GM18517 (cell line): ENCODE results near the gene TRMT2B.
"Not testable (repeated sequence)": the region's sequence is repeated elsewhere in the genome, so short reads cannot be mapped to it uniquely, and the experiment has no call there.

ENCODE experiments used
- ATAC-seq: cut with Tn5 transposase; IDR thresholded peaks from one replicate; pipeline ENCODE4 v1.9.1; 2021; ENCODE audit warnings: mild to moderate bottlenecking, moderate library complexity; ENCODE audit not compliant: unreplicated experiment

TRMT2B gene, protein sequence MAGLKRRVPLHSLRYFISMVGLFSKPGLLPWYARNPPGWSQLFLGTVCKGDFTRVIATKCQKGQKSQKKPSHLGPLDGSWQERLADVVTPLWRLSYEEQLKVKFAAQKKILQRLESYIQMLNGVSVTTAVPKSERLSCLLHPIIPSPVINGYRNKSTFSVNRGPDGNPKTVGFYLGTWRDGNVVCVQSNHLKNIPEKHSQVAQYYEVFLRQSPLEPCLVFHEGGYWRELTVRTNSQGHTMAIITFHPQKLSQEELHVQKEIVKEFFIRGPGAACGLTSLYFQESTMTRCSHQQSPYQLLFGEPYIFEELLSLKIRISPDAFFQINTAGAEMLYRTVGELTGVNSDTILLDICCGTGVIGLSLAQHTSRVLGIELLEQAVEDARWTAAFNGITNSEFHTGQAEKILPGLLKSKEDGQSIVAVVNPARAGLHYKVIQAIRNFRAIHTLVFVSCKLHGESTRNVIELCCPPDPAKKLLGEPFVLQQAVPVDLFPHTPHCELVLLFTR

DNA sequence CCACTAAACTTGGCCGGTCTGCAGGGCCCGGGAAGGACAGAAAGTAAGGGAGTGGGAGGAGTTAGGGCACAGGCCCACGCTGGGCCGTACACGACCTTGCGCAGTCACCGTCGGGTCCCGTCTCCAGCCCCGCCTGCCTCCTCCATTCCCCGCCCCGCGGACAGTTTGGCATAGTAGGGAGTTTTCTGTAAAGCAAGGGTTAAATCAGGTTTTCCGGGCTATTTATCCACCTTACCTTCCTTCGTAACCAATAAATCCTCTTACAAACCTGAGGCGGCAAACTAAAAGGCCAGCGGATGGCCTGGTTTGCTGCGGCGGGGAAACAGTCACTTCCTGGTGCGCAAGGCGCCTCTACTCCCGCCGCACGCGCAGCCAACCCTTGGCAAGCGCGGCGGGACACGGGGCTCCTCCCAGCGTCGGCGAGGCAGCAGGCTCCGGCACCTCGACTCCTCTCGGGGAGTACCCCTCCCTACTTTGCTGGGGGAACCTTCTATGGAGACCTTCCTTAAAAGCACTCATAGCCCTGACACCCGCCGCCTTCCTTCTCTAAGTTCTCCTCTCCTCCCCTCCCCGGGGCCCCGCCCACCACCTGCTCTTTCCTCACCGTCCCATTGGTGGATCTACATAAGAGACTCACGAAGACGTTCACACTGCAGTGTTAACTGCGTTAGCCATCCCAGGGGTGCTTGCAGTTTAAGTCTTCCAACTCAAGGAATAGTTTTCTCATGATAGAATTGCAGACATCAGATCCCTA is at the start of gene TRMT2B:
Gene TRMT2B, minus strand, starts transcription at position 563 of the 754 bp plus-strand sequence. CDS start 9,822 bp downstream, outside the sequence.
- ATAC-seq: peak; percentile 84

DNA sequence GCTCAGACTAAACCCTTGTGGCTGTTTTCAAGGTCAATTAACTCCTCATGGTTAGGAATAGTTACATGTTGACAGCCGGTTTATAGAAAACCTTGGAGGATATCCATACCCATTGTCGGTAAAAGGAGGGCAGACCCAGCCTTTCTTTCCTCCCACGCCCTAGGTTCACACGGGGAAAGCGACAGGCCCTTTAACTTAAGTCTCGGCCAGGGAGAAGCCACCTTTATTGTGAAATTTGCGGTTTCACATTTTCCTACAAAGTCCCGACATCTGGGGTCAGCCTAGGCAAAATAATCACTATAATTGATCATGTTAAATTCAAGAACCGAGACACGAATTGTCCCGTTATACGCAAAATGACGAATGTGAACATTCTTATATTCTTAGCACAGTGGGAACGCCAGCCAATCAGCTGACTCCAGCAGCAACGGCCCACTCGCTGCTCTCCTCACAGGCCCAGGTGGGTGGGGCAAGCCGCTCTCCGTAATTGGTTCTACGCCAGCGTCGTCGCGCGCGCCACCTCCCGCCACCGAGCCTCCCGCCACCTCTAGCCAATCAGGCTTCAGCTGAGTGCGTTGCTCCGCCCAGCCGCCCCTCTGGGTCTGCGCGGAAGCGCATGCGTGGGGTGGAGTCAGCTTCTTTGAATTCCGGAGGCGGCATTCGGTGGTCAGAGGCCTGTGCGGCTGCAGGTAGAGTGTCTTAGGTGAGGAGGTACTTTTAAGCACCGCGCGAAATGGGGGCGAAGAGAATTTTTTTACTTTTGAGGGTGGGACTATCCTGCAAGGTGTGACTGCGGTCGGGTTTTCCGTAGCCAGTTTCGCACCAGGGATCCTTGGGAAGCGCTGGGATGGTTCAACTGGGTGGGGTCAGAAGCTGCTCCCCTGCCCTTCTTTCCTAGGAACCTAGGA is 45.9 kb upstream of the TRMT2B start, which contains the start of gene CENPI:
Gene CENPI, plus strand, starts transcription at position 659 of the 908 bp plus-strand sequence. CDS start 2,867 bp downstream, outside the sequence.
- ATAC-seq: peak; percentile 96

DNA sequence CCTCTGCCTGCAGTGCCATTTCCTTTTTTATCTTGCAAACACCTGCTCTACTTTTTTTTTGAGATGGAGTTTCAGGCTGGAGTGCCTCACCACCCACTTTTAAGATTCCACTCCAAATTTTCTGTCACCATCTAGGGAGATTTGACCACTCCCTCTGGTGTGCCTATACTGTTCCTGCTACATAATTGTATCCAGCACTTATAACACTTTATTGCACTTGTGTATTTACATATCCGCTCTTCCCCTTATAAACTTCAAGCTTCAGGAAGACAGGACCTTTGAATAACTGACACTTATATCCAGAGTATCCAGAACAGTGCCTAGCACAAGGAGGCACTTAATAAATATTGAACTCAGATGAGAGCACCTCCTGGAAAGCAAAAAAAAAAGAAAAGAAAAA is 39.9 kb upstream of the TRMT2B start:
- no peak for ATAC-seq

DNA sequence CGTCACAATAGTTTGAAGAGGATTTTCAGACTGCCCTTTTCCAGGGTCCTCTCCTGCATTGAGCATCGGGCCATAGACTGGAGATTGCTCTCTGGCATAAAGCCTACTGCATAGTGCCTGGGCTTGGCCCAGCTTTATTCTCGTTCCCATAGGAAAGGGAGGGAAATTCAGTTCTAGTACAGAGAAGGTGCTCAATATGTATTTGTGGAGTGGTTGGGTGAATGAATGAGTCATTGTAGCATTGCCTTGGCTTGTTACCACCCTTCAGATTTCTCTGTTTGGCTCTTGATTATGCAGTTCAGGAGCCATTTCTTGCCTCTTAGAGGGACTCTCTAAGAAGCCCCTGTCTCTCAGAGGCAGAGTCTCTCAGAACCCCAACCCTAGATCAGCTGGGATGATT is 29.3 kb upstream of the TRMT2B start:
- ATAC-seq: no peak

DNA sequence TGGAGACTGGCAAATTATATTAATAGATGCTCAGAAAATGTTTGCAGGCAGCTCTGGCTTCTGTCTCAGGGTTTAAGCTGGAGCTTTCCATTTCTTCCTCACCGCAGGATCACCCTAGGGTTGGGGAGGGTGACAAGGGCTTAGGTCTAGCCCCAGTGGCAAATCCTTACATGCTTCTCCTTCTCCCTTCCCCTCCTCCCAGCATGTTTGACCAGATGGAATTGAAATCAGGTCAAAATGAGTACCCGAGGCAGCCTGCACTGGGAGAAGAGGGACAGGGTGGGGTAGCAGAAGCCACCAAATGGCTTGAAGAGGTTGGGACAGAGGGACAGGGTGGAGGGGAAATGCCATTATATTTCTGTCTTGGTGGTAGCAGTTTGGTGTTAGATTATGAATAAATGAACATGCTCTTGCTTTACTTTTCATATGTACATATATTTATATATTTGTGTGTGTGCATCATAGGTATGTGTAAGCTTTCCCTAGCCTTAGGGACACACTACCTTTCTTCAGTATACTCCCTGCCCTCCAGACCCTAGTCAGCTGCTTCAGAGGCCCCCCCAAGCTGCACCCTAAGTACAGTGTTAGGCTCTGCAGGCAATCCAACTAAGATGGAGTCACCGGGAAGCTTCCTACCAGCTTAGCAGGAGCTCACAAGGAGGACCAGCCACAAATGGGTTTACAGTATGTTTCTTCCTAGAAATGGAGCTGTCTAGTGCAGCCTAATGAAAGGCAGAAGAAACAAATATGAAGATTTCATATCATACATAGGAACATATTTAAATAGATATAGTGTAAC is 28.6 kb upstream of the TRMT2B start:
- ATAC-seq: no peak

DNA sequence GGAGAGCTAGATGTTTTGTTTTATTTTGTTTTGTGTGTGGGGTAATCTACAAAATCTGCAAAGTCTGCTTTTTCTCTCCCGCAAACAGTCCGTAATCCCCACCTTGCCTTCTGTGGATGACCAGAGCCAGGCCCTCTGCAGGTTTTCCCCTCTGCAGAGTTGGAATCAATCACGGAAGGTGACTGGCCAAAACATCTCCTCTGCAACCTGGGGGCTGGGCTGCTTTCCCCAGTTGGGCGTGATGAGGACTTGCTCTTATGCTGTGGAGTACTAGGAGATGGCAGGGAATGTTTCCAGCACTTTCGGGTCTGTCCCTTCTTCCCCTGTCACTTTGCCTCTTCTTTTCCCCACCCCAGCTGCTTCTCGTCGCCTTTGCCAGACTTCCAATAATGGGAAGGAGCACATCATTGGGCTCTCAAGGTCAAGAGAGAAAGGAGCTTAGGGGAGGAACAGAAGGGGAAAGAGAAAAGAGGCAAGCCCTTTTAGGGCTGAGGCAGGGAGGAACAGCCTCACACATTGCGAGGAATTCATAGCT is 27.9 kb upstream of the TRMT2B start:
- no peak for ATAC-seq

DNA sequence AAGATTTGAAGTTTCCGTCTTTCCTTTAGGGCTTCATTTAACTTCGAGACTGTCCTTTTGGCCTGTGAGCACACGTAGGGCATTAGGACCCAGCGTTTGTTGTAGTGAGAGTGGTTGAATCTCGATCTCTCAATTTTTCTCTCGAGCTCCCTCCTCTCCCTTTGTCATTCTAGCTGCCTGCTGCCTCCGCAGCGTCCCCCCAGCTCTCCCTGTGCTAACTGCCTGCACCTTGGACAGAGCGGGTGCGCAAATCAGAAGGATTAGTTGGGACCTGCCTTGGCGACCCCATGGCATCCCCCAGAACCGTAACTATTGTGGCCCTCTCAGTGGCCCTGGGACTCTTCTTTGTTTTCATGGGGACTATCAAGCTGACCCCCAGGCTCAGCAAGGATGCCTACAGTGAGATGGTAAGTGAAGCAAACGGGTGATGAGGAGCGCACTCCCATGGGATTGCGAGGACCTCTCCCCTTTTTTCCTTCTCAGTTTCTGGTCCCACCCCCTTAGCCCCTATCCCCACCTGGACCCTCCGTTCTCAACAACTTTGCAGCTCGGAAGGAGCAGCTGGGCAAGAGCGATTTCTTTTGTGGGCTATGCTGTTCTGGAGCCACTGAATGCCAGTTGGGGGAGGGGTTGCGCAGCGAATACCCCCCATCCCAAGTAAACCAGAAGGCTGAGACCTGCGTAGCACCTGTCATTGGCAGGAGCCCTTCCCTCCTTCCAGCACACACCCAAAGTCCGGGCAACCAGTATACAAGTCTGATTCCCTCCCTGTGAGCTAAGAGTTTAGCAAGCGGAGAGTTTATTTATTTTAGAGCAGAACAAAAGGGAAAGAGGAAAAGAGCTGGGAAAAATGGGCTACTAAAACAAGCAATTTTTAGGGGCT is 27.0 kb upstream of the TRMT2B start, which contains the start of gene TMEM35A:
Gene TMEM35A, plus strand, starts transcription at position 164 of the 883 bp plus-strand sequence. Its CDS starts 124 bp downstream, at position 288.
- ATAC-seq: no peak

DNA sequence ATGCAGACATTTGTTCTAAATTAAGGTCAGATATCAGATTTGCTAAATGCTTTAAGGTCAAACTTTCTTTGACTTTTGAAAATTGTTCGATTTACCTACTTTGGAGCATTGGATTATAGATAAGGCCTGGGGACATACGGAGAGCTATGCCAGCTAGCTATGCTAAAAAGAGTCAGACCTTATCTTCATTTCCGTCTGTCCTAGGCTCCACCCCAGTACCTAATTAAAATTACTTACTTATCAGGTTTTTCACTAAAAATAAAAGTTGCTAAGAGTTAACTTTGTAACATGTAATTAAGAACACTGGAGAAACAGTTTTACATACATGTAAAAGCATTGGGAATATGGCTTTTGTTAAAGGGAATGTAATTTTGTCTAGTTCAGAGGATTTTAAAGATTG is 19.7 kb upstream of the TRMT2B start:
- ATAC-seq: no peak

DNA sequence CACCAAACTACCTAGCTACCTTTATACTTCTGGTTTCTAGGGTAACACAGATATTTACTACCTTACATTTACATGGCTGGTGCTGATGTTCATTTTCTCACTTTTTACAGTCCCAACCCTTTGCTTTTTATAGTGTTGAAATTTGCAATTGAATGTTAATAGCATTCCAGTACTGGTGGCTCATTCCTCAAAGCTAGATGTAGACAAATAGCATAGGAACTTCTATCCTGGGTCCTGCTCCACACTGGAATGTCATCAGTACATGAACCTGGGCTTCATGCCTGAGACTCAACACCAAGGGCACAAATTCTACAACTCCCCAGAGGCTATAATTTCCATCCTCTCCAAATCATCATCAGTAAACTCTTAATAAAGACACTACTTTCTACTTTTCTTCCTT is 10.3 kb upstream of the TRMT2B start:
- no peak for ATAC-seq

DNA sequence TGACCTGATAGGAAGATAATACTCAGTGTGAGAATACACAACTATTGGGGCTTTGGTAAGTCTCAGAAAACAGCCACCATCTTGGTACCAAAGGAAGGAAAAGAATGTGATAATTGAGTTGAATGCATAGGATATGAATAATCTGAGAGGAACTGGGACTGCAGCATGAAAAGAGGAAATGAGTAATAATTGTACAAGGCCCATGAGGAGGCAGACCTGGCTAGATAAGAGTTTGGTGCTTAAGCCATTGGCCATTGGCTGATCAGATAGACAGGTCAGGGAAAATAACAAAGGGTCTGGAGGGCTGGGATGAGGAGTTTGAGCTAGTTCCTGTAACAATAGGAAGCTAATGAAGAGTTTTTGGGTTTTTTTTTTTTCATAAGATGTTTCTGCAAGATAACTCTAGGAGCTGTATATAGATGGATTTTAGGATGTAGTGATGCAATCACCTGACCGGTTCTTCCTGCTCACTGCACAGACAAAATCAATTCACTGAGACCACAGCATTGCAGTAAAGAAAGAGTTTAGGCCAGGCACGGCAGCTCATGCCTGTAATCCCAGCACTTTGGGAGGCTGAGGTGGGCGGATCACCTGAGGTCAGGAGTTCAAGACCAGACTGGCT is 5.3 kb upstream of the TRMT2B start:
- peak; percentile 94 for ATAC-seq

DNA sequence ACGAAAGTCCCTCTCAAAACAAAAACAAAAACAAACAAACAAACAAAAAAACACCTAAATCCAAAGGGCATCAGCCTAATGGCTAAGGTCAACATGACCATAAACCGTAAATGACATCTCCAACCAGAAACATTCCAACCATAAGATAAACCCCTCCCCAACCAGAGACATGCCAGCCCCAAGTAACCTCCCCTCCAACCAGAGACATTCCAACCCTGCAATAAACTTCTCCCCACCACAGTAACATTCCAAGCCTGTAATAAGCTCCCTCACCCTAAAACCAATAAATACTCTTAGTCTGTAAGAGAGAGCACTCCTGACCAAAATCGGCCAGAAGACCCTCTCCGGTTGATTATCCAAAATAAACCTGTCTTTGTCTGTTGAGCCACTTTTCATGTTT is 4.6 kb upstream of the TRMT2B start:
- not testable (repeated sequence) for ATAC-seq

DNA sequence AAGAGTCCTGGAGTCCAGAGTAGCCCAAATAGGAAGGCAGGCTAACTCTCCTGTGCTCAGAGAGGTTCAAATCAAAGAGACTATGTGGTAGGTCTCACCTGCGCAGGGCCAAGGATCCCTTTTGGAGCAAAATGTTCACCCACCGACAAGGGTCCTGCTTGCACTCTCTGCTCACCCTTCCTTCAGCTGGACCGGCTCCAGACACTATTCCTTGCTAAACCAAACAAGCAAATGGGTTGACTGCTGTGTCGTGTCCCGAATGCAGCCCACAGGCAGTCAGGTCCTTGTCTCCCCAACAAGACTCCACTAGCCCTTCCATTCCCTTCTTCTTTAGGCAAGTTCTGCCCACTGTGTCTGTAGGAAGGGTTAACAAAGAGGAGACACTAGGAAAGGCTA is 760 bp downstream of the TRMT2B start:
- no peak for ATAC-seq

DNA sequence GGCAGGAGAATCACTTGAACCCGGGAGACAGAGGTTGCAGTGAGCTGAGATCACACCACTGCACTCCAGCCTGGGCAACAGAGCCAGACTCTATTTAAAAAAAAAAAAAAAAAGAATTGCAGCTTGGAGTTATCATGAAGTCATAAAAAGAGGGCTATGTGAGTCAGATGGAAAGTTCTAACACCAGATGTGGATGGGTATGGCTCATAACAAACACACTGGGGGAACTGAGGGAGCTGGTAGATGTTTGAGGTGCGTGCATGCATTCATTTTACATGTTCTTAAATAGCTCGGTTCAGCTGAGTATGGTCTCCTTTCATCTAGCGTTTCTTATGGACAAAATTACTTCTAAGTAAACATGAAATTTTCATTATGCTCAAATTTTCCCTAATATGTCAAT is 11.7 kb downstream of the TRMT2B start:
- ATAC-seq: no peak

DNA sequence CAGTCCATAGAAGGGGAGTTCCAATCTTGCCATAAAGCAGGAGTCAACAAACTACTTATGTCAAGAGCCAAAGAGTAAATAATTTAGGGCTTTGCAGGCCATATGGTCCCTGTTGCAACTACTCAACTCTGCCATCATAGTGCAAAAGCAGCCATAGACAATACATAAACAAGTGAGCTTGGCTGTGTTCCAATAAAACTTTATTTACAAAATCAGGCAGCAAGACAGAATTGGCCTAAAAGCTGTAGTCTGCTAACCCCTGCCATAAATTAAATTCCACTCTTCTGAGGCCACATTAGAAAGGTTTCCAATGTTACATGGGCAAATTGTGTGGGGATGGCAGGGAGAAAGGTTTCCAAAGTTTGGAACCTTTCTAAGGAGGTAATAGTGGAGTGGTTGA is 14.7 kb downstream of the TRMT2B start:
- no peak for ATAC-seq

DNA sequence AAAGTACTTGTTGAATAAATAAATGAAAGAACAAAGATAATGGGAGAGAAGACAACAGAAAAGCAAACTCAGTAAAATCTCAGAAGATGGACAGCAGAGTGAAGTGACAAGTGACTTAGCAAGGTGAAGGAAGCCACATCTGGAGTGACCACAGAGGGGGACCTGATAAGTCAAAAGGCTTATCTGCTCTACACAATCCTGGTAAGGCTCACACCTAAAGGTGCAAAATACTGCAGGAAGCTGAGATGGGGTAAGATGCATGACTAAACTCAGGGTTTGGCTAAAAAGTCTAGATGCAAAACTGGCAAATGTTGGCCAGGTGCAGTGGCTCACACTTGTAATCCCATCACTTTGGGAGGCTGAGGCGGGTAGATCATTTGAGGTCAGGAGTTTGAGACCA is 22.2 kb downstream of the TRMT2B start:
- ATAC-seq: no peak

DNA sequence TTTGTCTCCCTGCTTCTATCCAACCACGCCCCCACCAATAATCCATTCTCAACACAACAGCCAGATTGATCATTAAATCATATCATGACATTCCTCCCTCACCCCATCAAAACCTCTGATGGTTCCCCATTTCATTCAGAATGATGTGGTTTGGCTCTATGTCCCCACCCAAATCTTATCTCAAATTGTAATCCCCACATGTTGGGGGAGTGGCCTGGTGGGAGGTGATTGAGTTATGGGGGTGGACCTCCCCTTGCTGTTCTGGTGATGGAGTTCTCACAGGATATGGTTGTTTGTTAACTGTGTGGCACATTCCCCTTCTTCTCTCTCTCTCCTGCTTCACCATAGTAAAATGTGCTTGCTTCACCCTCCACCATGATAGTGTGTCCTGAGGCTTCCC is 23.3 kb downstream of the TRMT2B start:
- no peak for ATAC-seq

DNA sequence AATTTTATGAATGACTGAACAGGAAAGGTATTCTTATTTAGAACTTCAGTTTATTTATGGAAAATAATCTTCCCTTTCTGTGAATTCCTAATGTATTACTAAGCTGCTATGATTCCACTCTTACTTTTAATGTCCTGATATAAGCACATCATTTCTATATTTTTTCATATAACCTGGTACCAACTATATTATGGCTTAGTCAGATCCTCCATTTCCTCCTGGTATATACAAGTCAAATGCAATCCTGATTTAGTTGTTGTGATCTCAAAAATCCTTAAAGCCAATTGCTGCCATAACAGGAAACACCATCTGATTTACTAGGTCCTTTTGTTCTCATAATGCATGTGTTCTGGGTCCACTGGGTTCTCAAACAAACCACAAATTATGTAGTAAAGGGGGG is 26.8 kb downstream of the TRMT2B start:
- no peak for ATAC-seq

DNA sequence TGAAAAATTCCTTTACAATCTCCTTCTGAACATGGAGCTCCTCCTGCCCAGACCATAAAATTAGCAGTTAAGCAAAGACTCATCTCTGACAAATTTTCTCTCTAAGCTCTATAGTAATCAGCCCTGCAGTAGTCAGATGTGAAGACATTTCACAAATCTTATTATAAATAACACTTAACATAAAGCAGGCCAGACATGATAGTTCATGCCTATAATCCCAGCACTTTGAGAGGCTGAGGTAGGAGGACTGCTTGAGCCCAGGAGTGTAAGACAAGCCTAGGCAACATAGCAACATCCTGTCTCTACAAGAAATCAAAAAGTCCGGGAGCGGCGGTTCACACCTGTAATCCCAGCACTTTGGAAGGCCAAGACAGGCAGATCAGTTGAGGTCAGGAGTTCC is 29.9 kb downstream of the TRMT2B start:
- ATAC-seq: no peak
